GM18498 (cell line): ENCODE results near the gene CADM1.

ENCODE experiments used
- ATAC-seq: cut with Tn5 transposase; IDR thresholded peaks from one replicate; pipeline ENCODE4 v1.9.1; 2021; ENCODE audit warnings: mild to moderate bottlenecking, moderate library complexity; ENCODE audit not compliant: unreplicated experiment

The CADM1 gene

GRCh38 chr11:115257270-115257669, 246.9 kb downstream of the CADM1 start:
- ATAC-seq = no peak

DNA sequence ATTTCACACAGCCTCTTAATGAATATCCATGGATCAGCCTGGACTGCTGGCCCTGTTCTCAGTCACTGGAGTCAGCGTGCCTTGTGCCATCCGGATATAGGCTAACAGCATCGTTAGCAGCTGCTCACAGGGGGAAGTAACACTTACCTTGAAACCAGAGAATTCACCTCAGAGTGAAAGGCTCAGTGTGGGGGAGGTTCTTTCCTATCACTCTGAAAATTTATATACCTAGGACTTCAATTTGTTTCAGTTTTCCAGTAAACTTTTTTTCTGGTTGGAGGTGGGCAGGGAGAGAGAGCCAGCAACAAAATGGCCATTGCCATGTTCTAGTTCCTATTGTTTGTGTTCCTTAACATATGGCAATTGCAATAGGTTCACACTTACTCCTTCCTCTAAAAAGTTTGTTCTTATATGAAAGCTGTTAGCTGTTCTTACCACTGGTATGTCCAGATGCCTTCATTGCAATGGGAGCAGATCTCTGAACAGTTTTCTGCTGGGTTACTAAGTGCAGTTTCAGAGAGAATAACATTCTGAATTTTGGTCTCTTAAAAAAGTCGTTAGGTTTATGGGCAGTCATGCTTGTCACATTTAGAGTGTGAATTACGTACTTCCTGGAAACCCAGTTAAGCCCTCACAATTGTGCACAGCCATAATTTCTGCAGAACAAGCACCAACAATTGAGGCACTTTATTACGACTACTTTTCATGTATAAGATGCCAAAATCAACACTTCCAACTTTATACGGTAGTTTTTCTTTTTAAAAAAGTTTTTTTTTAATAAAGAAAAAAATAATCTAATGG, 247.6 kb downstream of the CADM1 start:
- peak; percentile 91 for ATAC-seq

DNA sequence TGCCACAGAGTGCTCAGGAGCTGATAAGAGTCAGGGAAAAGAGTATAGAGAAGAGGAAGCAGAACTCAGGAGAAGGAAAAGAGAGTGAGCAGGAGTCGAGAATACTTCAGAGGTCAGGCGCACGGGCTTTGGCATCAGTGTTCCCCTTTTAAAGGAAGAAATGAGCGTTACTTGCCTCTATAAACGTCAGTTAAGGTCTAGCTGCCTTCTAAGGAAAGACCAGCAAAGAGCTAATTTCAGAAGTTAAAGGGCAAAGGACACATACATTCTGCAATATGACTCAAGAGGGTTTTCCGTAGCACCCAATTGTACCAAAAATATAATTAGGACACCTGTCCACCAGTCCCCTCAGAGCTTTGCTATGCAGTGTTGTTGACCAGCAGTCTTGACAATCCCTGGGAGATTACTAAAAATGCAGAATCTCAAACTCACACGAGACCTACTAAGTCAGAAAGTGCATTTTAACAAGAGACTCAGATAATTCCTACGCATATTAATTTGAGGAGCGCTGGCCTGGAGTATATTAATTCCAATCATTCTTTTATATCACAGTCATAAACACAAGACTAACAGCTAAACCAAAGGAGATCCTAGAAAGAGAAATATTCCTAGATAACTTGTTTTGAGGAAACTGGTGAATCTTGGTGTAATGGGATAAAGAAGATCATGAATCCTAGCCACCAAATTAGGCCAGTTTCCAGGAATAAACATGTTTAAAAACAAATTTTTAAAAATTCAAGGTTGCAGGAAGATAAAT, 249.0 kb downstream of the CADM1 start:
- no peak for ATAC-seq

DNA sequence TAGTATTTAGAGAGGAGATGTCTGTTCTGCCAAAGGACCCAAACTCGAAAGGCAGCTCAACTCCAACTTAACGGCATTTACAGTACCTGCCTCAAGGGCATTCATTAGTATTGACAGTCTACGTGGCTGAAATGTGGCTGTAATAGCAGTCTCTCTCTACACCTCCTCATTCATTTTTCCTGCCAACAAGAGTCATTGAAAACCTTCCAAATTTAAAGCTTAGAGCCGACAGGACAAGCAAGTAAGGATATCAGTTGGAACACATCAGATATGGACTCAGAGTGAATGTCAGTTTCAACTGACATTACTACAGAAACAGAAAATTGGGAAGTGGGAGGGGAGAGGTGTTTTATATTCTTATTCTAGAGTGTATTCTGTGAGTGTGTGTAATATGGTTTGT, 253.1 kb downstream of the CADM1 start:
- ATAC-seq = no peak

DNA sequence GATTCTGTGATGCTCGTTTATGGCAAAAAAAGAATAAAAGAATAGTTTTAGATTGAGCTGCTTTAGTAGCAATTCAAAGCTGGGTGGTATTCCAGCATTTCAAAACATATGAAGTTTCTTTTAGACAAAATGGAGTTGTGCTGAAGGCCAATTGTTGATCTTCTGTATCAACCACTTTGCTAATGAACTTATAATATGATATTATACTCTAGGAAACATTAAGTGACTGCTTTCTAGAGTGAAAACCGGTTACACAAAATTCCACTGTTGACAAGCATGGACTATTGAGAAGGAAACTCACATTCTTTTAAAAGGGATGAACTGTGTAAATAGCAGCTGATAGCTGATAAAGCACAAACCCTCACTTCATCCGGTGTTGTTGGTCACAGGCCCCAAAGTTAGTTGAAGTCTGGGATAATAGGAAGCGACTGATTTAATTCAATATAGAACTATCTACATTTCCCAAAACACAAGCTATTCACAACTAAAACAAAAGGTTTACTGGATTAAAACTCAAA, 255.1 kb downstream of the CADM1 start:
- no peak for ATAC-seq

GRCh38 chr11:115247953-115248352, 256.3 kb downstream of the CADM1 start:
- no peak for ATAC-seq

- no peak for ATAC-seq
Observed at GRCh38 chr11:115247361-115247760, 256.9 kb downstream of the CADM1 start.

GRCh38 chr11:115244758-115245157, 259.5 kb downstream of the CADM1 start:
- no peak for ATAC-seq

DNA sequence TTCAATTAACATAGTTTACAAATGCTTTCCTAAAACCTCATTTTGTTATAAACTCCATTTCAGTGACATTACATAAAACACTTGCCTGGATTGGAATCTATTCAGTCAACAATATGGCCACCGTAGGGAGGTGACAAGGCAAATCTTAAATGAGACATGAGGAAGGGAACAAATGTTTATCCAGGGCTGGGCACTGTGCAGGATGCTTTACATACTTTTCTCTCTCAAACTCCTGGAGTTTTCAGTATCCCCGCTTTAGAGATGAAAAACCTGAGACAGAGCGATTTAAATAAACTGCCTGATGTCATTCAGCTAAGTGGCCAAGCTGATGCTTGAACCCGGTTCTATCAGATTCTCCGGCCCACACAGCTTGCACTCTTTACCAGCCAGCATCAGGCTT, 259.9 kb downstream of the CADM1 start:
- no peak for ATAC-seq

- no peak for ATAC-seq
Observed at GRCh38 chr11:115242982-115243381, 261.2 kb downstream of the CADM1 start.

DNA sequence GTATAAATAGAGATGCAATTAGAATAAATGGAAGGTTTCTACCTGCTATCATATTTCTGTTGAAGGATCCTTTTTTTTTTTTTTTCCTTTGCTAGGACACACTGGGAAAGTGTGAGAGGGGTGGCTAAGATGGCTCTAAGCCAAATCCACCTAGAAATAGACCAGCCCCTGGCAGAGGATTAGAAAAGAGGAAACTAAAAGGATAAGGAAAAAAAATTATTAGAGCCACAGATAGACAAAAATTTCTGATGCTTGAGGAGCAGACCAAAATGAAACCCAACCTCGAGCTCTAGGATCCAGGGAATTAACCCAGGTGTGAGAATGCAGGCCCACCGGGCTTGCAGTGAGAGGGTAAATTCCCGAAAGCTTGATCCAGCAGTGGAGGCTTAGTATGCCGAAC, 262.3 kb downstream of the CADM1 start:
- ATAC-seq = no peak

DNA sequence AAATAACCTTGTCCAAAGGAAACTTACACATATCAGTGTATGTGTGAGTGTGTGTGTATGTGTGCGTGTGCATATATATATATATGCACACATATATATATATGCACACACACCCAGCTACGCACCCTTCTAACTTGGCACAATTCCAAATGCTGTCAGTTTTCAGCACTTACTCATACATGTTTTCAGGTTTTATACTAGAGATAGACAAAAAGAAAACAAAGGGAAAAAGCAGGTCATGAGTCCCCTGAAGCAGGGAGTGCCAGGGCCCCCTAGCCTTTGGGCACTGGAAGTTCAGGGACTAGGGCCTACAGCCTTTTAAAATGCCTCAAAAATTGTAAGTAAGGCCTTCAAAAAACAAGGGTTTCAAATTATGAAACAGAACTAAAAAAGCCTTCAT, 265.4 kb downstream of the CADM1 start:
- no peak for ATAC-seq

- ATAC-seq = no peak
Observed at GRCh38 chr11:115238086-115238485, 266.1 kb downstream of the CADM1 start.

DNA sequence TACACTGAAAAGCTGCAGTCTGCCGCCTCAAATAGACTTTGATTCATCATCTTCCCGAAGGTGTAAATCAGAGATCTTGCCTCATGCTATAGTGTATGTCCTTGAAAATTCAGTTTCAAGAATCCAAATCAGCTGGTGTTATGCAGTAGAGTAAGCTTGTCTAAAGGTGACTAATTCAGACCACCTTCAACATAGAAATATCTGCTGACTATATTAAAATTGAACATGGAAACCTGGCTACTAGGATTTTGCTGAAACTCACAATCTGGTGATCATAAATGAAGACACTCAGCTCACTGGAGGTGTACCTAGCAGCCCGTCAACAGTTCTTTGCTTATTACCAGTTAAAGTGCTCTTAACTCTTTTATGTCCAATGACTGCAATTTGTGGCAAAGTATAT, 266.6 kb downstream of the CADM1 start:
- ATAC-seq = no peak

DNA sequence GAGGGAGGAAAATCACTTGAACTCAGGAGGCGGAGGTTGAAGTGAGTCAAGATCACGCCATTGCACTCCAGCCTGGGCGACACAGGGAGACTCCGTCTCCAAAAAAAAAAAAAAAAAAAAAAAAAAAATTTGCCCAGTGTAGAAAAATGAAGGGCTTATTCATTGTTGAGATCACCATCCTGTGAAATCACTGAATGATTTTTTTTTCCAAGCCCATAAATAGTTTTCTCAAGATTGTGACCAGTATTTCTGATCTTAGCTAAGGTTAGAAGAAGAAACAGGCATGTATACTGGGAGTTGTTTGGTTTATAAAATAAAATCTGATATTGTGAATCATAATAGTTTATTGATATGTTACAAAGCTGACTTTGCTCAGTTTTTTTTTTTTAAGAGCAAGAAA, 269.4 kb downstream of the CADM1 start:
- no peak for ATAC-seq

DNA sequence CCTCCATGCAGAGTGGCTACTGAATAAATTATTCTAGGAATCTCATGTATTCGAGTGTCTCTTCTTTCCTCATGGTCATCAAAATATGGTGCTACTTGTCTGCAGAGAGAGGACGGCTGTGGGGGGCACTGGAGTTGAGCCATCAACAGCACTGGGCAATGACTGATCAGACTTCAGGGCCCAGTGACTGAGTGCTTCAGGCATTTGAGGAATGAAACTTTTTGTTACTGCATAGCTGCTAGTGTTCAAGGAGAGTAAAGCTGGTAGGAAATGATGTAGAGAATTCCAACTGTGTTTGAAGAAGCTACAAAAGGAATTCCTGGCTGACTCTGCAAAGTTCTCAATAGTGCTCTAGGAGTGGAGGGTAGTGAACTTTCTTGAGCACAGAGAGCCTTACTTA, 277.7 kb downstream of the CADM1 start:
- no peak for ATAC-seq

DNA sequence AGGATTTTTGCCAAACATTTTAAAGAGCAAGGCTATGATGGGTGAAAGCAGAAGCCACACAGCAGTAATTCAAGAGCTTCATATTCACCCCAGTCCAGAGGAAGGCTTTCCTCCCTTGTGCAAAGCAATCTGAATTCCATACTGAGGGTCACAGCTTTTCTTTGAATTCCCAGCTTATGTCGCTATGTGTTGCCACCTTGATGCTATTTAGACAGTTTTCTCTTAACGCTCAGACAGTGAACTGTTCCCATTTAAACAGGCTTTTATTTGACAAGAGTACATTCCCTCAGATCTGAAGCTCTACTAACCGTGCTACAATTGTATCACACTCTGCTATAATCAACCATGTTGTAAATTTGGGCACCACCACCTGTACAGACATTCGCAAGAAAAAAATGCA, 279.7 kb downstream of the CADM1 start:
- ATAC-seq = no peak

DNA sequence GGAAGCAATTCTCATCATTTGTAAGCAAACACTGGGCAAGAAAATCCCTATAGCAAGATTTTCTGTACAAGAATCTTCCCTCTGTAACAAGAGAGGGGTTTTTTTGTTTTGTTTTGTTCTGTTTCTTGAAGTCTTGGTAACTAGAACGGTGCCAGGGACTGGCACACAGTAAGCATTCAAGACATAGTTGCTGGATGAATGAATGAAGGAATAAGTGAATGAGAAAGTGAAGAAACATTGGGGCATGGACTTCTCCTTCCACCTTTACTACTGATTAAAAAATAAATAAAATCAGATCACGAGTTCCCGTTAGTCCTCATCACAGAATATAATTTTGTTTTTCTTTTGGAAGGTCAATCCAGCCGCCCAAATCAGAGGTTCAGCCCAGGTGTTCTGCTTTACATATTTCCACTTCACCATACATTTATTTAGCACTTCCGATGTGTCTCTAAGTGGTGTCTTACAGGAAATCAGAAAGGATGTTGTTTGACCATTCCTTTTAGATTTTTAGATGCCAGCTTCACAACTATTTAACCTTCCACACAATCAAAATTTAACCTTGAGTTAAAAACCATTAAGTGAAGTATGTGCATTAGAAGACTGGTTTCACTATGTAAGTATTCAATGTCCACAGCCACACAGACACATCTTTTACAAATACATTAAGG, 281.2 kb downstream of the CADM1 start:
- peak; percentile 46 for ATAC-seq

GRCh38 chr11:115222218-115222862, 281.9 kb downstream of the CADM1 start:
- ATAC-seq = peak; percentile 97

GRCh38 chr11:115221461-115222069, 282.6 kb downstream of the CADM1 start:
- peak; percentile 43 for ATAC-seq

DNA sequence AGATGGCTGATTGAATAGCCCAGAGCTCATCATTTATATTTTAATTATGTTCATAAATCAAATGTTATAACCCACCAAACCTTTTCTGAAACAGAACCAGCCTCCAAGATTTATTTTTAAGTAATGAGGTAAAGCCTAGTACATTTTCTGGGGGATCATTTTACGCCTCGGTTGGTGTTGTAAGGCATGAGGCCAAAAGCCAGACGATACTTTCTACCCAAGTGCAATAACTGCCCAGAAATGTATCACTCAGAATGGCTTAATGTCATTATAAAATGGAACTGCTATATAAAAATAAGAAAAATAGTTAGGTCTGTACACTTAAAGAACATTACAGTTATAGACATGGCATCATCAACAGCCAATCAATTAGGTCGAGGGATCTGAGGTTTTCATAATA, 283.3 kb downstream of the CADM1 start:
- ATAC-seq = no peak
